ENCODE measurements around the gene FBXL13. TPM values are rescaled to one million over a fixed set of nuclear protein-coding genes. Genes with fewer than 3 reads are reported as not detected.

The FBXL13 gene
- total and polyA plus RNA-seq, 10 of the 15 experiments (the other 5 are each of a cell fraction or from before 2014, with no cell fraction given) = 0.08 to 0.95 (median 0.28) TPM; not detected in 2

DNA sequence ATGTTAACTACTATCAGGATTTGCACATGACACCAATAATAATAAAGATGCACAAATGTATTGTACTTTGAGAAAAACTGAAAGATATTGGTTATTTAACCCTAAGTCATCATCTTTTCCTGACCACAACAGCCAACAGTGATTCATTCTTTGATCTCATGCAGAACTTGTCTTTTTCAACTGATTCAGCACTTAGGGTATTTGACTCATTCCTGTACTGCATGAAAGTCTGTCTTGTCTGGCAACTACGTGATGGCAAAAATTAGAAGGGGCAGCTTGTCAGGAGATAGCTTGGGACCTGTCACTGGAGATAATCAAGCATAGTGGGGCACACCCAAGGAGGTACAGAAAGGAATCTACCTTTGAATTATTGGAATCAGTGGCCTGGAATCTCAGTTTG lies 239.6 kb downstream of the FBXL13 start (continued):
- TF ChIP-seq, protein P1, sequence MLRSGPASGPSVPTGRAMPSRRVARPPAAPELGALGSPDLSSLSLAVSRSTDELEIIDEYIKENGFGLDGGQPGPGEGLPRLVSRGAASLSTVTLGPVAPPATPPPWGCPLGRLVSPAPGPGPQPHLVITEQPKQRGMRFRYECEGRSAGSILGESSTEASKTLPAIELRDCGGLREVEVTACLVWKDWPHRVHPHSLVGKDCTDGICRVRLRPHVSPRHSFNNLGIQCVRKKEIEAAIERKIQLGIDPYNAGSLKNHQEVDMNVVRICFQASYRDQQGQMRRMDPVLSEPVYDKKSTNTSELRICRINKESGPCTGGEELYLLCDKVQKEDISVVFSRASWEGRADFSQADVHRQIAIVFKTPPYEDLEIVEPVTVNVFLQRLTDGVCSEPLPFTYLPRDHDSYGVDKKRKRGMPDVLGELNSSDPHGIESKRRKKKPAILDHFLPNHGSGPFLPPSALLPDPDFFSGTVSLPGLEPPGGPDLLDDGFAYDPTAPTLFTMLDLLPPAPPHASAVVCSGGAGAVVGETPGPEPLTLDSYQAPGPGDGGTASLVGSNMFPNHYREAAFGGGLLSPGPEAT (IDR thresholded peaks at IDR 0.05; ENCODE audit: low read depth) = no peak
- TF ChIP-seq ZSCAN29 (IDR thresholded peaks at IDR 0.05) (no peak), ZZZ3 (IDR thresholded peaks at IDR 0.05; ENCODE audit: control insufficient read depth, insufficient read length, low read depth) (no peak), ASH2L (IDR thresholded peaks at IDR 0.05; ENCODE audit: borderline replicate concordance, low read depth) (no peak), SREBF1 (IDR thresholded peaks at IDR 0.05; ENCODE audit: low read length) (no peak), GATAD2B (conservative IDR thresholded peaks at IDR 0.05; ENCODE audit: low read depth) (no peak), ZNF217 (IDR thresholded peaks at IDR 0.05) (peak; percentile 67; the same call in 1 of the 2 replicates), MEF2B (IDR thresholded peaks at IDR 0.05; ENCODE audit: partially characterized antibody, poor library complexity, severe bottlenecking) (no peak), JUND (IDR thresholded peaks at IDR 0.05; ENCODE audit: low read depth, low read length) (0 out of 2 replicates have a peak, but pooled peaks have one; percentile 60), EGR1 (IDR thresholded peaks at IDR 0.05; ENCODE audit: borderline replicate concordance in 1 of 2, low read depth in 2 of 2, low read length in 2 of 2) (no peak), BACH1 (IDR thresholded peaks at IDR 0.05; ENCODE audit: borderline replicate concordance) (0 out of 2 replicates have a peak, but pooled peaks have one; percentile 23), RAD51 (IDR thresholded peaks at IDR 0.05) (no peak), CREM (IDR thresholded peaks at IDR 0.05; ENCODE audit: low read depth) (peak; percentile 64), SIX5 (IDR thresholded peaks at IDR 0.05; ENCODE audit: low read depth, low read length, severe bottlenecking) (no peak), SMAD5 (IDR thresholded peaks at IDR 0.05; ENCODE audit: low read depth) (no peak)
- TF ChIP-seq, protein P2, sequence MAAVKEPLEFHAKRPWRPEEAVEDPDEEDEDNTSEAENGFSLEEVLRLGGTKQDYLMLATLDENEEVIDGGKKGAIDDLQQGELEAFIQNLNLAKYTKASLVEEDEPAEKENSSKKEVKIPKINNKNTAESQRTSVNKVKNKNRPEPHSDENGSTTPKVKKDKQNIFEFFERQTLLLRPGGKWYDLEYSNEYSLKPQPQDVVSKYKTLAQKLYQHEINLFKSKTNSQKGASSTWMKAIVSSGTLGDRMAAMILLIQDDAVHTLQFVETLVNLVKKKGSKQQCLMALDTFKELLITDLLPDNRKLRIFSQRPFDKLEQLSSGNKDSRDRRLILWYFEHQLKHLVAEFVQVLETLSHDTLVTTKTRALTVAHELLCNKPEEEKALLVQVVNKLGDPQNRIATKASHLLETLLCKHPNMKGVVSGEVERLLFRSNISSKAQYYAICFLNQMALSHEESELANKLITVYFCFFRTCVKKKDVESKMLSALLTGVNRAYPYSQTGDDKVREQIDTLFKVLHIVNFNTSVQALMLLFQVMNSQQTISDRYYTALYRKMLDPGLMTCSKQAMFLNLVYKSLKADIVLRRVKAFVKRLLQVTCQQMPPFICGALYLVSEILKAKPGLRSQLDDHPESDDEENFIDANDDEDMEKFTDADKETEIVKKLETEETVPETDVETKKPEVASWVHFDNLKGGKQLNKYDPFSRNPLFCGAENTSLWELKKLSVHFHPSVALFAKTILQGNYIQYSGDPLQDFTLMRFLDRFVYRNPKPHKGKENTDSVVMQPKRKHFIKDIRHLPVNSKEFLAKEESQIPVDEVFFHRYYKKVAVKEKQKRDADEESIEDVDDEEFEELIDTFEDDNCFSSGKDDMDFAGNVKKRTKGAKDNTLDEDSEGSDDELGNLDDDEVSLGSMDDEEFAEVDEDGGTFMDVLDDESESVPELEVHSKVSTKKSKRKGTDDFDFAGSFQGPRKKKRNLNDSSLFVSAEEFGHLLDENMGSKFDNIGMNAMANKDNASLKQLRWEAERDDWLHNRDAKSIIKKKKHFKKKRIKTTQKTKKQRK (IDR thresholded peaks at IDR 0.05; ENCODE audit: low read depth, low read length) = no peak
- TF ChIP-seq, protein P3, sequence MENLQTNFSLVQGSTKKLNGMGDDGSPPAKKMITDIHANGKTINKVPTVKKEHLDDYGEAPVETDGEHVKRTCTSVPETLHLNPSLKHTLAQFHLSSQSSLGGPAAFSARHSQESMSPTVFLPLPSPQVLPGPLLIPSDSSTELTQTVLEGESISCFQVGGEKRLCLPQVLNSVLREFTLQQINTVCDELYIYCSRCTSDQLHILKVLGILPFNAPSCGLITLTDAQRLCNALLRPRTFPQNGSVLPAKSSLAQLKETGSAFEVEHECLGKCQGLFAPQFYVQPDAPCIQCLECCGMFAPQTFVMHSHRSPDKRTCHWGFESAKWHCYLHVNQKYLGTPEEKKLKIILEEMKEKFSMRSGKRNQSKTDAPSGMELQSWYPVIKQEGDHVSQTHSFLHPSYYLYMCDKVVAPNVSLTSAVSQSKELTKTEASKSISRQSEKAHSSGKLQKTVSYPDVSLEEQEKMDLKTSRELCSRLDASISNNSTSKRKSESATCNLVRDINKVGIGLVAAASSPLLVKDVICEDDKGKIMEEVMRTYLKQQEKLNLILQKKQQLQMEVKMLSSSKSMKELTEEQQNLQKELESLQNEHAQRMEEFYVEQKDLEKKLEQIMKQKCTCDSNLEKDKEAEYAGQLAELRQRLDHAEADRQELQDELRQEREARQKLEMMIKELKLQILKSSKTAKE (IDR thresholded peaks at IDR 0.05; ENCODE audit: low read depth, poor library complexity, severe bottlenecking) = peak; percentile 90
- TF ChIP-seq, protein P4, sequence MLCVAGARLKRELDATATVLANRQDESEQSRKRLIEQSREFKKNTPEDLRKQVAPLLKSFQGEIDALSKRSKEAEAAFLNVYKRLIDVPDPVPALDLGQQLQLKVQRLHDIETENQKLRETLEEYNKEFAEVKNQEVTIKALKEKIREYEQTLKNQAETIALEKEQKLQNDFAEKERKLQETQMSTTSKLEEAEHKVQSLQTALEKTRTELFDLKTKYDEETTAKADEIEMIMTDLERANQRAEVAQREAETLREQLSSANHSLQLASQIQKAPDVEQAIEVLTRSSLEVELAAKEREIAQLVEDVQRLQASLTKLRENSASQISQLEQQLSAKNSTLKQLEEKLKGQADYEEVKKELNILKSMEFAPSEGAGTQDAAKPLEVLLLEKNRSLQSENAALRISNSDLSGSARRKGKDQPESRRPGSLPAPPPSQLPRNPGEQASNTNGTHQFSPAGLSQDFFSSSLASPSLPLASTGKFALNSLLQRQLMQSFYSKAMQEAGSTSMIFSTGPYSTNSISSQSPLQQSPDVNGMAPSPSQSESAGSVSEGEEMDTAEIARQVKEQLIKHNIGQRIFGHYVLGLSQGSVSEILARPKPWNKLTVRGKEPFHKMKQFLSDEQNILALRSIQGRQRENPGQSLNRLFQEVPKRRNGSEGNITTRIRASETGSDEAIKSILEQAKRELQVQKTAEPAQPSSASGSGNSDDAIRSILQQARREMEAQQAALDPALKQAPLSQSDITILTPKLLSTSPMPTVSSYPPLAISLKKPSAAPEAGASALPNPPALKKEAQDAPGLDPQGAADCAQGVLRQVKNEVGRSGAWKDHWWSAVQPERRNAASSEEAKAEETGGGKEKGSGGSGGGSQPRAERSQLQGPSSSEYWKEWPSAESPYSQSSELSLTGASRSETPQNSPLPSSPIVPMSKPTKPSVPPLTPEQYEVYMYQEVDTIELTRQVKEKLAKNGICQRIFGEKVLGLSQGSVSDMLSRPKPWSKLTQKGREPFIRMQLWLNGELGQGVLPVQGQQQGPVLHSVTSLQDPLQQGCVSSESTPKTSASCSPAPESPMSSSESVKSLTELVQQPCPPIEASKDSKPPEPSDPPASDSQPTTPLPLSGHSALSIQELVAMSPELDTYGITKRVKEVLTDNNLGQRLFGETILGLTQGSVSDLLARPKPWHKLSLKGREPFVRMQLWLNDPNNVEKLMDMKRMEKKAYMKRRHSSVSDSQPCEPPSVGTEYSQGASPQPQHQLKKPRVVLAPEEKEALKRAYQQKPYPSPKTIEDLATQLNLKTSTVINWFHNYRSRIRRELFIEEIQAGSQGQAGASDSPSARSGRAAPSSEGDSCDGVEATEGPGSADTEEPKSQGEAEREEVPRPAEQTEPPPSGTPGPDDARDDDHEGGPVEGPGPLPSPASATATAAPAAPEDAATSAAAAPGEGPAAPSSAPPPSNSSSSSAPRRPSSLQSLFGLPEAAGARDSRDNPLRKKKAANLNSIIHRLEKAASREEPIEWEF (IDR thresholded peaks at IDR 0.05; ENCODE audit: insufficient replicate concordance, low read depth, low read length) = no peak

Measured in GM12878 (cell line).